IPS DF 6.9 (cell line): ENCODE measurements around the gene ADGRD1.
"Not testable (repeated sequence)": the region's sequence is repeated elsewhere in the genome, so short reads cannot be mapped to it uniquely, and the experiment has no call there.

Experiments
- DNase-seq: peaks from one replicate; pipeline ENCODE4 v3.0.0-alpha.2; 2013; ENCODE audit warnings: low read depth, low spot score
- H3K27ac ChIP-seq: one replicate; pipeline ENCODE4 v1.5.1; 2013; ENCODE audit warnings: low read length, control low read depth
- H3K27me3 ChIP-seq: 2 replicates; pipeline ENCODE4 v1.6.1; 2013; ENCODE audit warnings: mild to moderate bottlenecking, low read length; ENCODE audit not compliant: control insufficient read depth, insufficient read depth
- H3K36me3 ChIP-seq: 2 replicates; pipeline ENCODE4 v1.6.1; 2013; ENCODE audit warnings: low read length; ENCODE audit not compliant: control insufficient read depth, insufficient read depth
- H3K4me1 ChIP-seq: 2 replicates; pipeline ENCODE4 v1.6.1; 2013; ENCODE audit warnings: low read length; ENCODE audit not compliant: control insufficient read depth, insufficient read depth
- H3K4me3 ChIP-seq: 2 replicates; pipeline ENCODE4 v1.5.1; 2013; ENCODE audit warnings: mild to moderate bottlenecking, low read length
- H3K9me3 ChIP-seq: 2 replicates; pipeline ENCODE4 v1.6.1; 2013; ENCODE audit warnings: low read length, inconsistent platforms; ENCODE audit not compliant: control insufficient read depth, insufficient read depth
- WGBS: extraction: QIAGEN DNeasy Blood & Tissue Kit; methylation state at CpG from one replicate; pipeline ENCODE4 v1.1.7; 2013; ENCODE audit warnings: mixed read lengths, missing lambda C conversion rate; ENCODE audit not compliant: insufficient read length, insufficient coverage; 5-methylcytosine and 5-hydroxymethylcytosine counted together

ADGRD1 gene

GRCh38 chr12:130953771-130954543 is at the start of gene ADGRD1:
Gene ADGRD1 (plus strand): TSS chr12:130953907. CDS start chr12:130954466, 559 bp downstream.
- H3K36me3 ChIP-seq = no peaks in the 10 kb centered on the region
- no peaks in the 10 kb centered on the region for H3K27me3 ChIP-seq
- no CpG with 5 or more reads among the region's 24 CpGs for WGBS
- peaks cover 3% of the 10 kb centered on the region; the same call in 1 of the 2 replicates for H3K4me1 ChIP-seq
- DNase-seq = no peak
- no peaks in the 10 kb centered on the region for H3K9me3 ChIP-seq
- no peak within 1 kb of the TSS for H3K27ac ChIP-seq
- H3K4me3 ChIP-seq = no peak within 1 kb of the TSS

GRCh38 chr12:130904064-130904463 is 49.6 kb upstream of the ADGRD1 start:
- no peak for DNase-seq
- H3K4me1 ChIP-seq = no peaks in the 10 kb centered on the region
- H3K36me3 ChIP-seq = no peaks in the 10 kb centered on the region
- H3K27ac ChIP-seq = no peak overlapping the region
- no peaks in the 10 kb centered on the region for H3K27me3 ChIP-seq
- no CpG with 5 or more reads among the region's 2 CpGs for WGBS
- H3K4me3 ChIP-seq = no peak overlapping the region
- H3K9me3 ChIP-seq = no peaks in the 10 kb centered on the region

- not testable (repeated sequence) for H3K9me3 ChIP-seq, H3K36me3 ChIP-seq, DNase-seq, H3K27ac ChIP-seq, H3K4me1 ChIP-seq, H3K4me3 ChIP-seq, H3K27me3 ChIP-seq
- no CpG with 5 or more reads among the region's 31 CpGs for WGBS
These were observed 48.7 kb upstream of the ADGRD1 start for GRCh38 chr12:130904936-130905455.

GRCh38 chr12:130909111-130909510 is 44.6 kb upstream of the ADGRD1 start:
- Histone ChIP-seq H3K4me1 (no peaks in the 10 kb centered on the region), H3K27me3 (no peaks in the 10 kb centered on the region), H3K4me3 (no peak overlapping the region), H3K9me3 (no peaks in the 10 kb centered on the region), H3K27ac (no peak overlapping the region), H3K36me3 (no peaks in the 10 kb centered on the region)
- WGBS = no CpG with 5 or more reads among the region's 4 CpGs
- no peak for DNase-seq

DNA sequence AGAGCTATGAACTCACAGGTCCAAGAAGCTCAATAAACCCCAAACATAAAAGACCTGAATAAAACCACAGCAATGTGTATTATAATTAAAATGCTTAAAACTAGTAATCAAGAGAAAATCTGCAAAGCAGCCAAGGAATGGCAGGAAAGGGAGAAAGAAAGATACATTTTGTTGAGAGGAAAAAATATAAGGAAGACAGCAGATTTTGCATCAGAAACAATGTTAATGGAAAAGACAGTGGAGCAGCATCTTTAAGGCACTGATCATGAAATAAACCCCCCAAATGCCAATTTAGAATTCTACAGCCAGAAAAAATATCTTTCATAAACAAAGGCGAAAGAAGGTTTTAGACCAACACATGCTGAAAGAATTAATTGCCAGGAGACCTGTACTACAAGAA is 42.5 kb upstream of the ADGRD1 start:
- Histone ChIP-seq H3K9me3 (no peaks in the 10 kb centered on the region), H3K27ac (no peak overlapping the region), H3K27me3 (no peaks in the 10 kb centered on the region), H3K4me1 (no peaks in the 10 kb centered on the region), H3K4me3 (no peak overlapping the region), H3K36me3 (no peaks in the 10 kb centered on the region)
- WGBS = no CpG with 5 or more reads among the region's 1 CpG
- no peak for DNase-seq

DNA sequence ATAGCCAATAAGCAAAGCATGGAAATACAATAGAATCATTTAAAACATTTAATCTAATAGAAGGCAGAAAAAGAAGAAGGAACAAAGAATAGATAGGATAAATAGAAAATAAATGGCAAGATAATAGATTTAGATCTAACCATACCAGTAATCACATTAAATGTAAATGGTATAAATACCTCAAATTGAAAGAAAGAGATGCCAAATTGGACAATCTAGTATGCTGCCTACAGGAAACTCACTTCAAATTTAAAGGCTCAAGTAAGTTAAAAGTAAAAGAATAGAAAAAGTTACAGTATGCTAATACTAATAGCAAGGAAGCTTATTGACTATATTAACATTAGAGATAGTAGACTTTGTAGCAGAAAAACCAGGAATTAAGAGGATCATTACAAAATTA is 41.8 kb upstream of the ADGRD1 start:
- Histone ChIP-seq H3K36me3 (no peaks in the 10 kb centered on the region), H3K27ac (no peak overlapping the region), H3K4me1 (no peaks in the 10 kb centered on the region), H3K9me3 (no peaks in the 10 kb centered on the region), H3K27me3 (no peaks in the 10 kb centered on the region), H3K4me3 (no peak overlapping the region)
- no peak for DNase-seq

DNA sequence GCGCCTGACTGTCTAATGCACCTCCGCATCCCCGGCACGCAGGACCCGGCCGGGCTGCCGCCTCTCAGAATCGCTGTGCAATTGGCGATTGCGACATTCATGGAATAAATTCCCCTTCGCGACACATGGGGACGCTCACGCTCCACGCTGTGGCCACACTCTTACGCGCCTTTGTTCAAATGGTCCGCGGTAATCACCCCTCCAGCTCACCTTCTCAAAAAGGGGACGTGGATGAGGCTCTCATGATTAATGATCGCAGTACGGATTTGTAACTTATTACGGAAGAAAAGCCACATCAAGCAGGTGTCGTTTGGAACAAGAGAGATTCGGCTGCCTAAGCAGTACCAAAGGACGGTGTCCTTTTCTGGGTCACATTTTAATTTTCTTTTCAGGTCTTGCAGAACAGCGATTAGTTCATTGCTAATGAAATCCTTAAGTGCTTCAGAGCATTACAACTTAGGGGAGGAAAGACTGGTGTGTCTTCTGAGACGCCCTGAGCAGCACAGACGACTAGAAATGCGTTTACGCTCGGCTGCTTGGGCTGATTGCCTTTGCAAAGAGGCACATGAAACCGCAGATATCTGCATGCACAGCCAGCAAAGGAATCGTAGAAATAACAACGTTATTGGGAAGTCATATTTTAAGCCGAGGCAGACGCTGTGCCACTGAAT is 37.3 kb upstream of the ADGRD1 start:
- Histone ChIP-seq H3K27ac (no peak overlapping the region), H3K9me3 (no peaks in the 10 kb centered on the region), H3K27me3 (no peaks in the 10 kb centered on the region), H3K4me3 (no peak overlapping the region), H3K4me1 (no peaks in the 10 kb centered on the region), H3K36me3 (no peaks in the 10 kb centered on the region)
- WGBS = no CpG with 5 or more reads among the region's 37 CpGs
- DNase-seq = peak; percentile 79

DNA sequence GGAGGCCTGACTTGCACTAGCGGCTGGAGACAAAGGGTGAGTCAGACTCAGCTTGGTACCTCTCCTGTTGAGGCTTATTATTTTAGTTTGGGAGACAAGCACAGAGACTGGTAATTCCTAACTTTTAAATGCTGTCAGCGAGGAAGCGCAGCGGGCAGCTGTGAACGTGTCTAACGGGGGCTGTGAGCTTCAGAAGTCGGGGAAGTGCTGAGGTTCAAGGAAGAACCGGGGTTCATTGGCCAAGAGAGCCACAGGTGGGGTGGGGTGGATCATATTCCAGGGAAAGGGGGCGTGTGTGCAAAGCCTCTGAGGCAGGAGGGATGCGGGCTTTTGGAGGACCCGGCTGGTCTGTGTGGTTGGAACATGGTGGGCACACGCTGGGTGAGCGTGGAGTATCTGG is 36.1 kb upstream of the ADGRD1 start:
- WGBS = no CpG with 5 or more reads among the region's 13 CpGs
- Histone ChIP-seq H3K27ac (no peak overlapping the region), H3K4me1 (no peaks in the 10 kb centered on the region), H3K36me3 (no peaks in the 10 kb centered on the region), H3K27me3 (no peaks in the 10 kb centered on the region), H3K4me3 (no peak overlapping the region), H3K9me3 (no peaks in the 10 kb centered on the region)
- DNase-seq = no peak

DNA sequence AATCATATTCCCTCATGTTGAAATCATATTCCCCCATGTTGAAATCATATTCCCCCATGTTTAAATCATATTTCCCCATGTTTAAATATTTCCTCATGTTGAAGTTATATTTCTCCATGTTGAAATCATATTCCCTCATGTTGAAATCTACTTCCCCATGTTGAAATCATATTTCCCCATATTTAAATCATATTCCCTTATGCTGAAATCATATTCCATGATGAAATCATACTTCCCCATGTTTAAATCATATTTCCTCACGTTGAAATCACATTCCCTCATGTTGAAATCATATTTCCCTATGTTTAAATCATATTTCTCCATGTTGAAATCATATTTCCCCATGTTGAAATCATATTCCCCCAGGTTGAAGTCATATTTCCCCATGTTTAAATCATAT is 34.6 kb upstream of the ADGRD1 start:
- DNase-seq = no peak
- no peak overlapping the region for H3K4me3 ChIP-seq
- H3K27ac ChIP-seq = no peak overlapping the region
- no peaks in the 10 kb centered on the region for H3K9me3 ChIP-seq
- no peaks in the 10 kb centered on the region for H3K4me1 ChIP-seq
- no peaks in the 10 kb centered on the region for H3K27me3 ChIP-seq
- WGBS = no CpG with 5 or more reads among the region's 1 CpG
- no peaks in the 10 kb centered on the region for H3K36me3 ChIP-seq

GRCh38 chr12:130920119-130920703 is 33.5 kb upstream of the ADGRD1 start:
- WGBS = no CpG with 5 or more reads among the region's 15 CpGs
- Histone ChIP-seq H3K4me3 (no peak overlapping the region), H3K36me3 (no peaks in the 10 kb centered on the region), H3K27ac (no peak overlapping the region), H3K27me3 (no peaks in the 10 kb centered on the region), H3K4me1 (no peaks in the 10 kb centered on the region), H3K9me3 (no peaks in the 10 kb centered on the region)
- no peak for DNase-seq
